Activated naive CD8-positive, alpha-beta T cell (primary cell): ENCODE results near the gene NPSR1.

Source experiments
- H3K27ac Mint-ChIP-seq: one replicate; pipeline ENCODE4 v1.8.0; 2021; ENCODE audit warnings: mixed read lengths
- H3K27me3 Mint-ChIP-seq: one replicate; pipeline ENCODE4 v1.8.0; 2021; ENCODE audit warnings: mixed read lengths
- H3K36me3 Mint-ChIP-seq: one replicate; pipeline ENCODE4 v1.8.0; 2021; ENCODE audit warnings: mixed read lengths
- H3K4me1 Mint-ChIP-seq: one replicate; pipeline ENCODE4 v1.8.0; 2021; ENCODE audit warnings: low read depth, mixed read lengths
- H3K4me3 Mint-ChIP-seq: one replicate; pipeline ENCODE4 v1.8.0; 2021; ENCODE audit warnings: mild to moderate bottlenecking, mixed read lengths
- H3K9me3 Mint-ChIP-seq: one replicate; pipeline ENCODE4 v1.8.0; 2021; ENCODE audit warnings: low read depth, mixed read lengths

The NPSR1 gene

GRCh38 chr7:34823650-34824258, 165.7 kb downstream of the NPSR1 start:
- Mint-ChIP-seq H3K4me1 (no peaks in the 10 kb centered on the region), H3K27me3 (peaks cover 5% of the 10 kb centered on the region), H3K9me3 (no peaks in the 10 kb centered on the region), H3K4me3 (no peak overlapping the region), H3K36me3 (no peaks in the 10 kb centered on the region), H3K27ac (no peak overlapping the region)

GRCh38 chr7:34825221-34825620, 167.2 kb downstream of the NPSR1 start:
- H3K27ac Mint-ChIP-seq: no peak overlapping the region
- H3K4me1 Mint-ChIP-seq: no peaks in the 10 kb centered on the region
- no peak overlapping the region for H3K4me3 Mint-ChIP-seq
- no peaks in the 10 kb centered on the region for H3K36me3 Mint-ChIP-seq
- peaks cover 5% of the 10 kb centered on the region for H3K27me3 Mint-ChIP-seq
- no peaks in the 10 kb centered on the region for H3K9me3 Mint-ChIP-seq

- Mint-ChIP-seq H3K9me3 (no peaks in the 10 kb centered on the region), H3K4me3 (no peak overlapping the region), H3K27ac (no peak overlapping the region), H3K27me3 (peaks cover 7% of the 10 kb centered on the region), H3K36me3 (no peaks in the 10 kb centered on the region), H3K4me1 (no peaks in the 10 kb centered on the region)
Measured at GRCh38 chr7:34830390-34830789, 172.4 kb downstream of the NPSR1 start.

GRCh38 chr7:34831436-34831835, 173.4 kb downstream of the NPSR1 start:
- no peak overlapping the region for H3K4me3 Mint-ChIP-seq
- H3K27me3 Mint-ChIP-seq: peaks cover 7% of the 10 kb centered on the region
- no peaks in the 10 kb centered on the region for H3K4me1 Mint-ChIP-seq
- no peaks in the 10 kb centered on the region for H3K36me3 Mint-ChIP-seq
- H3K9me3 Mint-ChIP-seq: no peaks in the 10 kb centered on the region
- no peak overlapping the region for H3K27ac Mint-ChIP-seq

GRCh38 chr7:34832020-34832419, 174.0 kb downstream of the NPSR1 start:
- H3K9me3 Mint-ChIP-seq: no peaks in the 10 kb centered on the region
- H3K36me3 Mint-ChIP-seq: no peaks in the 10 kb centered on the region
- H3K4me3 Mint-ChIP-seq: no peak overlapping the region
- H3K4me1 Mint-ChIP-seq: peaks cover under 1% of the 10 kb centered on the region
- H3K27ac Mint-ChIP-seq: no peak overlapping the region
- peaks cover 7% of the 10 kb centered on the region for H3K27me3 Mint-ChIP-seq

- Mint-ChIP-seq H3K9me3 (no peaks in the 10 kb centered on the region), H3K27ac (no peak overlapping the region), H3K4me1 (peaks cover 6% of the 10 kb centered on the region), H3K4me3 (no peak overlapping the region), H3K27me3 (peaks cover 8% of the 10 kb centered on the region), H3K36me3 (no peaks in the 10 kb centered on the region)
Measured at GRCh38 chr7:34835901-34836600, 178.0 kb downstream of the NPSR1 start.

GRCh38 chr7:34837316-34837715, 179.3 kb downstream of the NPSR1 start:
- Mint-ChIP-seq H3K36me3 (no peaks in the 10 kb centered on the region), H3K9me3 (no peaks in the 10 kb centered on the region), H3K4me1 (peaks cover 6% of the 10 kb centered on the region), H3K4me3 (no peak overlapping the region), H3K27me3 (peaks cover 6% of the 10 kb centered on the region), H3K27ac (no peak overlapping the region)

- Mint-ChIP-seq H3K27ac (no peak overlapping the region), H3K4me1 (peaks cover 6% of the 10 kb centered on the region), H3K9me3 (no peaks in the 10 kb centered on the region), H3K4me3 (no peak overlapping the region), H3K27me3 (peaks cover 6% of the 10 kb centered on the region), H3K36me3 (no peaks in the 10 kb centered on the region)
Measured at GRCh38 chr7:34837801-34838201, 179.8 kb downstream of the NPSR1 start.

- H3K36me3 Mint-ChIP-seq: no peaks in the 10 kb centered on the region
- H3K27ac Mint-ChIP-seq: no peak overlapping the region
- peaks cover 6% of the 10 kb centered on the region for H3K4me1 Mint-ChIP-seq
- H3K9me3 Mint-ChIP-seq: no peaks in the 10 kb centered on the region
- no peak overlapping the region for H3K4me3 Mint-ChIP-seq
- peaks cover 6% of the 10 kb centered on the region for H3K27me3 Mint-ChIP-seq
Measured at GRCh38 chr7:34838329-34838728, 180.3 kb downstream of the NPSR1 start.

GRCh38 chr7:34839645-34840044, 181.6 kb downstream of the NPSR1 start:
- no peak overlapping the region for H3K4me3 Mint-ChIP-seq
- H3K9me3 Mint-ChIP-seq: no peaks in the 10 kb centered on the region
- no peaks in the 10 kb centered on the region for H3K36me3 Mint-ChIP-seq
- peaks cover 8% of the 10 kb centered on the region for H3K27me3 Mint-ChIP-seq
- H3K27ac Mint-ChIP-seq: no peak overlapping the region
- peaks cover 6% of the 10 kb centered on the region for H3K4me1 Mint-ChIP-seq

- H3K4me1 Mint-ChIP-seq: peaks cover 6% of the 10 kb centered on the region
- no peaks in the 10 kb centered on the region for H3K9me3 Mint-ChIP-seq
- peaks cover 6% of the 10 kb centered on the region for H3K27me3 Mint-ChIP-seq
- no peak overlapping the region for H3K4me3 Mint-ChIP-seq
- no peaks in the 10 kb centered on the region for H3K36me3 Mint-ChIP-seq
- no peak overlapping the region for H3K27ac Mint-ChIP-seq
Measured at GRCh38 chr7:34840176-34840785, 182.3 kb downstream of the NPSR1 start.

GRCh38 chr7:34841326-34841725, 183.3 kb downstream of the NPSR1 start:
- Mint-ChIP-seq H3K27ac (no peak overlapping the region), H3K4me3 (no peak overlapping the region), H3K36me3 (no peaks in the 10 kb centered on the region), H3K27me3 (peaks cover 6% of the 10 kb centered on the region), H3K4me1 (peaks cover 6% of the 10 kb centered on the region), H3K9me3 (no peaks in the 10 kb centered on the region)

GRCh38 chr7:34842782-34843181, 184.8 kb downstream of the NPSR1 start:
- H3K36me3 Mint-ChIP-seq: no peaks in the 10 kb centered on the region
- peaks cover 6% of the 10 kb centered on the region for H3K27me3 Mint-ChIP-seq
- peaks cover 2% of the 10 kb centered on the region for H3K4me1 Mint-ChIP-seq
- H3K4me3 Mint-ChIP-seq: no peak overlapping the region
- H3K27ac Mint-ChIP-seq: no peak overlapping the region
- H3K9me3 Mint-ChIP-seq: no peaks in the 10 kb centered on the region

- Mint-ChIP-seq H3K4me1 (no peaks in the 10 kb centered on the region), H3K4me3 (no peak overlapping the region), H3K27ac (no peak overlapping the region), H3K9me3 (no peaks in the 10 kb centered on the region), H3K27me3 (peaks cover 6% of the 10 kb centered on the region), H3K36me3 (no peaks in the 10 kb centered on the region)
Measured at GRCh38 chr7:34844406-34844805, 186.4 kb downstream of the NPSR1 start.

GRCh38 chr7:34844936-34845665, 187.1 kb downstream of the NPSR1 start:
- H3K9me3 Mint-ChIP-seq: no peaks in the 10 kb centered on the region
- no peak overlapping the region for H3K4me3 Mint-ChIP-seq
- peaks cover 9% of the 10 kb centered on the region for H3K27me3 Mint-ChIP-seq
- H3K4me1 Mint-ChIP-seq: no peaks in the 10 kb centered on the region
- H3K36me3 Mint-ChIP-seq: no peaks in the 10 kb centered on the region
- no peak overlapping the region for H3K27ac Mint-ChIP-seq
